Measurements from ENCODE around the gene MTERF1. TPM values are rescaled to one million over a fixed set of nuclear protein-coding genes. Genes with fewer than 3 reads are reported as not detected.

The MTERF1 gene
- total RNA-seq, 2 donors from 2014 or later: 5.5 to 8.7 TPM

DNA sequence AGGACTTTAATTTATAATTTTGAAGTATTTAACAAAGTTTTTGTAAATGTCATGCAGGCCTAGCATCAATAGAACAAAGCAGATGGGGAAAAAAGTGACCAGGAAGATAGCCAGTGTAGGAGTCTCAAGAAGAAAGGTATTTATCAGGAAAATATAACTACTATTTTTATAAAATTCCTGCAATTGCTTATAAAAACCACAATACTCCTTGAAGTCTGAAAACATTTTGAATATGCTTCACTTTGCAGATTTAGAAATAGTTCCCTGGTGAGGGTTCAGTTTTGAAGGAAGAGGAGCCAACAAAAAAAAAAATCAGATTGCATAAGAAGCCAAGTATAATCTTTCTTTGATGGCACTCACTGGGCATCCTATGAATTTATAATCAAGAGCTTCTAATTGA lies 34.1 kb downstream of the MTERF1 start:
- intact Hi-C loops (cut with DNase I): no loop called here
- ATAC-seq: no peak
- no peak for DNase-seq

DNA sequence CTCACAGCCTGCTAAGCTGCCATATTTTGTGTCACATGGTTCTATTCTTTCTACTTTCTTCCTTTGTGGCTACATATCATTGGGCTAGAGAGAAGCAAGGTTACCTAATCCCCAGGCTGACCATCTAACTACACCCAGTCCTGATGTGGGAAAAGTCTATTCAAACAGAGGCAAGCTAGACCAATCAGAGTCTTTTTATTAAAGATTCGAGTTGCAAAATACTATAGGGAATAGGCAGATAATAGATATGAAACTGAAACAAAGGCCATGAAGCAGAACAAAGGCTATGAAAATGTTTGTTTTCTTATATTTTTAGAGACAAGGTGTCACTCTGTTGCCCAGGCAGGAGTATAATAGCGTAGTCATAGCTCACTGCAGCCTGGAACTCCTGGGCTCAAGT lies 36.7 kb downstream of the MTERF1 start:
- intact Hi-C loops (cut with DNase I): no loop called here
- ATAC-seq: no peak

DNA sequence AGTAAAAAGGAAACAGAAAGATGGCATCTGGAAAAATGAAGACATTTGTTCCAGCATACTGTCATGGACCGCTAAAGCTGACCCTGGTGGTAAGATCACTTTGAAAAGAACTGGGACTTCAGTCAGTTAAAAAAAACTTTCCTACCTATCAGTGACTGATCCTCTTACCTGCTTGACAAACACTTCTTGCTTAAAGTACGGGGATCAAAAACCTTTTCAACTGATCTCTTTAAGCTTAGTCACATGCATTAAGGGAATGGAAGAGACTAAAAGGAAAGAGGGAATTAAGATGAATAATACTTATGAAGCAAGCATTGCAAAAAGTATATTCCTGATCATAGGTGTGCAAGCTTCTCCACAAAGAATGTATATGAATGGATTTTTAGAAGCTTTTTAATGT lies 42.1 kb downstream of the MTERF1 start:
- intact Hi-C loops (cut with DNase I): no loop called here
- DNase-seq: no peak
- ATAC-seq: no peak

More for the DNA sequence above, 36.7 kb downstream of the MTERF1 start:
- DNase-seq: no peak

DNA sequence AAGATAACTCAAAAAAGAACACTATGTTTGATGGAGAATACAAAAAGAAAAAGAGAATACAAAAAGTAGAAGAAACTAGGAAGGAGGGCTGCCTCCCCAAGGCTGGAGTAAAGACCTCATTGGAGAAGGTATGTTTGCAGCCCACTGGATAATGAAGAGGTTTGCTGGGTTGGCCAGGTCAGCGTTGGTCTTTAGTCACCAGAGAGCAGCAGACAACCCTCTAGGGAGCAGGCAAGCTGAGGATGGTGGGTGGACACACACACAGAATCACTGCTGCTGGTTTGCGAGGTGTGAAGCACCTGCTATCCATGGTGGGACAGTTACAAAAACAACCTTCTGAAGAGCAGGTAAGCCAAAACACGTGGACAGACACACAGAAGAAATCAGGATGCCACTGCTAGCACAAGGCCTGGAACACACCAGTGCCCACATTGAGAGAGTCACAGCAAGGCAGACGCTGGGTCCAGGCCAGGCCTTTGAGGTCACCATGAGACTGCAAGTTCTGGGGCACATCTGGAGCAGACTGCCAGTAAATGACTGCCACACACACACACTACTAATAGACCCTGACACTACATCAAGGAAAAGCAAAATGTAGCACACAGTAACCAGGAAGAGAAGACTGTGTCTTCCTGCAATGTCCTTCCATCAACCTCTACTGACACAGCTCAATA lies 43.0 kb downstream of the MTERF1 start:
- intact Hi-C loops (cut with DNase I): no loop called here
- DNase-seq (no peak), ATAC-seq (no peak)

DNA sequence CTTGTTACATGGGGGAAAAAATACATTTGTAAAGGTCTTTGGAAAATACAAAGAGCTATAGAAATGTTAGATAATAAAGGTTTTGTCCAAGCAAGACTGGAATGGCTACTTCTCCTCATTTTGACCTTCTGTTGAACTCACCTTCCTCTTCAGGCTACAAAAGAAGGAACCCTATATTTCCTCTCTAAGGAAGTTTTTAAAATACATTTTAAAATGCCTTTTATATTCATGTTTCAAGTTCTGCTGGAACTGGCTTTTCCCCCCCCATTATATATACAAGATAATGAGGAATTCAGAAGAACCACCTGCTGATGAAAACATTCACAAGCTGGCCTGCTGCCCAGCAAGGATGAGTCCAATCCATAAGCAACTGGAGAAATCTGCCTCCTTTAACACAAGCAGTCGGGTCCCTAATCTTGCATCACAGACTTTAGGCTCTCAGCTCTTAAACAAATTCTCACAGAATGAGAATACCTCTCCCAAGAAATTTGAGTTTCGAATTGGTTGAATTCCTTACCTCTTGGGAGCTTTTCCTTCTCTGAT lies 44.6 kb downstream of the MTERF1 start:
- ATAC-seq (no peak), DNase-seq (no peak)
- intact Hi-C loops (cut with DNase I): no loop called here

- intact Hi-C loops (cut with DNase I): no loop called here
- DNase-seq (no peak), ATAC-seq (no peak)
These were observed 45.2 kb downstream of the MTERF1 start for GRCh38 chr7:91835091-91835825.

GRCh38 chr7:91832493-91833045 lies 47.9 kb downstream of the MTERF1 start:
- no peak for ATAC-seq
- intact Hi-C loops (cut with DNase I): no loop called here
- DNase-seq: no peak

GRCh38 chr7:91827169-91827568 lies 53.3 kb downstream of the MTERF1 start:
- DNase-seq (no peak), ATAC-seq (no peak)
- intact Hi-C loops (cut with DNase I): no loop called here

DNA sequence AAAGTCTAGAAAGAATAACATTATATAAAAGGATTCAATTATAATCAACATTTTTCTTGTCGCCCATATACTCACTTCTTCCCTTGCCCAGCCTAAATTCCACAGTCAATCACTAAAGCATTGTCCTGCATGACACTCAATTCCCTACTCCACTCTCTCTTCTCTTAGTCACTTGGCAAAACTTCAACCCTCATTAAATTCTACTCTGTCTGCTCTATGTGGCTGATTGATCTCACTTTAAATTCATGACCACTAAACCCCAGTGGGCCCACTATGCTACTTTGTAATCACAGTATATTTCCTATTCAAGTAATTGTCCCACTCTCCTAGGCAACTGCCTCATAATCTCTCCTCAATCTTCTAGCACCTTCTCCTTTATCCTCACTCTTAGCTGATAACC lies 54.1 kb downstream of the MTERF1 start:
- intact Hi-C loops (cut with DNase I): no loop called here
- no peak for ATAC-seq
- DNase-seq: no peak

GRCh38 chr7:91824201-91824600 lies 56.3 kb downstream of the MTERF1 start:
- no peak for DNase-seq
- ATAC-seq: no peak
- intact Hi-C loops (cut with DNase I): no loop called here

Other genes with a start within 250 kb of the MTERF1 start
- 10 to 100 TPM; 27.3 to 37.4 TPM for gene AKAP9, start 60.2 kb upstream of the MTERF1 start, total RNA-seq

Measured in left cardiac atrium (tissue), 4 donors.